Left ventricle myocardium inferior (tissue), 1 donor: ENCODE results near the gene PCDHGA10. TPM values are rescaled to one million over a fixed set of nuclear protein-coding genes. Genes with fewer than 3 reads are reported as not detected.
A peak's percentile ranks its signal among the peaks of the same experiment; 100 is the strongest.
"Not testable (repeated sequence)": the region's sequence is repeated elsewhere in the genome, so short reads cannot be mapped to it uniquely, and the experiment has no call there.

ENCODE experiments used
- DNase-seq: peaks from one replicate; pipeline ENCODE4 v3.0.0-alpha.2; 2020
- H3K27ac ChIP-seq: fragments of 200-600 bp; replicated peaks from 2 replicates; pipeline ENCODE4 v1.8.0; 2021
- H3K27me3 ChIP-seq: fragments of 200-600 bp; 2 replicates; pipeline ENCODE4 v1.8.0; 2021; ENCODE audit warnings: low read depth
- H3K36me3 ChIP-seq: fragments of 200-600 bp; 2 replicates; pipeline ENCODE4 v1.8.0; 2021
- H3K4me1 ChIP-seq: fragments of 200-600 bp; 2 replicates; pipeline ENCODE4 v1.8.0; 2021
- H3K4me3 ChIP-seq: fragments of 200-600 bp; 2 replicates; pipeline ENCODE4 v1.8.0; 2021; ENCODE audit warnings: mild to moderate bottlenecking, moderate library complexity
- H3K9me3 ChIP-seq: fragments of 200-600 bp; replicated peaks from 2 replicates; pipeline ENCODE4 v1.8.0; 2021
- CTCF ChIP-seq: fragments of 200-600 bp; IDR thresholded peaks from 2 replicates; pipeline ENCODE4 v1.8.0; 2021; ENCODE audit warnings: antibody characterized with exemption, mild to moderate bottlenecking, borderline replicate concordance
- intact Hi-C: fragments of 100-400 bp; cut with micrococcal nuclease; formaldehyde crosslinking; loops from one replicate; pipeline ENCODE4 v1.11.0; 2022
- total RNA-seq: library from RNA; stranded (reverse); fragmentation: NEBNext Ultra II Directional; extraction: Animal tissue kit (Norgen Biotek cat#: 25700); gene quantifications from one replicate; pipeline ENCODE4 v1.2.1, GENCODE V29; 2021
- donor health status: DM: no; HTN: yes; CAD: no; lungs with severe emphysema.

The PCDHGA10 gene
- total RNA-seq, 1 donor from 2014 or later: 5.0 TPM

GRCh38 chr5:141431286-141431685, 18.5 kb downstream of the PCDHGA10 start:
- H3K9me3 ChIP-seq: peaks cover 100% of the 10 kb centered on the region
- H3K36me3 ChIP-seq: peaks cover 50% of the 10 kb centered on the region
- intact Hi-C loops: loop anchor here (10.0 kb wide), 1 partner anchor 94 kb away; no protein-coding TSS in a partner anchor
- peaks cover 22% of the 10 kb centered on the region for H3K4me1 ChIP-seq
- DNase-seq: no peak
- no peak overlapping the region for H3K27ac ChIP-seq
- no peaks in the 10 kb centered on the region for H3K27me3 ChIP-seq
- peak overlapping the region; percentile 58 for H3K4me3 ChIP-seq
- no peak for TF ChIP-seq CTCF

- intact Hi-C loops: loop anchor here (10.0 kb wide), 1 partner anchor 92 kb away; no protein-coding TSS in a partner anchor
These were observed 19.5 kb downstream of the PCDHGA10 start for GRCh38 chr5:141432308-141432707.

GRCh38 chr5:141432726-141433125, 19.9 kb downstream of the PCDHGA10 start:
- intact Hi-C loops: loop anchor here (10.0 kb wide), 1 partner anchor 92 kb away; no protein-coding TSS in a partner anchor
- H3K4me3 ChIP-seq, H3K27me3 ChIP-seq, DNase-seq, H3K27ac ChIP-seq: not testable (repeated sequence)
- H3K4me1 ChIP-seq: peaks cover 22% of the 10 kb centered on the region
- peaks cover 36% of the 10 kb centered on the region for H3K36me3 ChIP-seq
- peaks cover 99% of the 10 kb centered on the region for H3K9me3 ChIP-seq

More at GRCh38 chr5:141432308-141432707, 19.5 kb downstream of the PCDHGA10 start:
- not testable (repeated sequence) for H3K27ac ChIP-seq, DNase-seq, H3K27me3 ChIP-seq
- Histone ChIP-seq H3K4me3 (peak overlapping the region; percentile 58), H3K4me1 (peaks cover 22% of the 10 kb centered on the region), H3K36me3 (peaks cover 40% of the 10 kb centered on the region), H3K9me3 (peaks cover 99% of the 10 kb centered on the region)

GRCh38 chr5:141434006-141434405, 21.2 kb downstream of the PCDHGA10 start:
- peaks cover 22% of the 10 kb centered on the region for H3K4me1 ChIP-seq
- H3K27me3 ChIP-seq: no peaks in the 10 kb centered on the region
- intact Hi-C loops: loop anchor here (10.0 kb wide), 1 partner anchor 91 kb away; no protein-coding TSS in a partner anchor
- no peak for DNase-seq
- no peak overlapping the region for H3K4me3 ChIP-seq
- no peak overlapping the region for H3K27ac ChIP-seq
- peaks cover 95% of the 10 kb centered on the region for H3K9me3 ChIP-seq
- H3K36me3 ChIP-seq: peaks cover 23% of the 10 kb centered on the region
- no peak for TF ChIP-seq CTCF

GRCh38 chr5:141437221-141437620, 24.4 kb downstream of the PCDHGA10 start:
- TF ChIP-seq CTCF: no peak
- Histone ChIP-seq H3K27me3 (no peaks in the 10 kb centered on the region), H3K9me3 (peaks cover 95% of the 10 kb centered on the region), H3K4me1 (peaks cover 17% of the 10 kb centered on the region), H3K36me3 (peaks cover 24% of the 10 kb centered on the region), H3K4me3 (no peak overlapping the region), H3K27ac (no peak overlapping the region)
- DNase-seq: no peak
- intact Hi-C loops: loop anchor here (10.0 kb wide), 1 partner anchor 88 kb away; no protein-coding TSS in a partner anchor

- Histone ChIP-seq H3K4me1 (peaks cover 21% of the 10 kb centered on the region), H3K27me3 (no peaks in the 10 kb centered on the region), H3K9me3 (peaks cover 92% of the 10 kb centered on the region), H3K36me3 (peaks cover 18% of the 10 kb centered on the region), H3K4me3 (no peak overlapping the region), H3K27ac (no peak overlapping the region)
- TF ChIP-seq CTCF: no peak
- DNase-seq: no peak
- intact Hi-C loops: loop anchor here (10.0 kb wide), 1 partner anchor 85 kb away; no protein-coding TSS in a partner anchor
These were observed 26.8 kb downstream of the PCDHGA10 start for GRCh38 chr5:141439411-141440141.
